HepG2 (cell line): ENCODE results near the gene CACNA1G. TPM values are rescaled to one million over a fixed set of nuclear protein-coding genes. Genes with fewer than 3 reads are reported as not detected.
A peak's percentile ranks its signal among the peaks of the same experiment; 100 is the strongest.

Experiments
- ADNP ChIP-seq: sonication (generic); formaldehyde crosslinking; IDR thresholded peaks from 2 replicates; pipeline ENCODE4 v1.4.0; 2020; ENCODE audit warnings: missing genetic modification reagents
- BORCS8-MEF2B ChIP-seq: sonication (generic); formaldehyde crosslinking; IDR thresholded peaks from 2 replicates; pipeline ENCODE4 v1.8.0; 2022; ENCODE audit warnings: mild to moderate bottlenecking, missing genetic modification reagents
- HBP1 ChIP-seq: IDR thresholded peaks from 2 replicates; pipeline ENCODE4 v1.6.1; 2016; ENCODE audit warnings: low read depth, control low read depth
- HOXD1 ChIP-seq: sonication (generic); formaldehyde crosslinking; IDR thresholded peaks from 2 replicates; pipeline ENCODE4 v1.5.0; 2020; ENCODE audit warnings: missing genetic modification reagents
- IKZF5 ChIP-seq: IDR thresholded peaks from 2 replicates; pipeline ENCODE4 v1.6.1; 2018; ENCODE audit warnings: missing genetic modification reagents, mild to moderate bottlenecking, missing compliant biosample characterization
- MATR3 ChIP-seq: sonication (generic); formaldehyde crosslinking; IDR thresholded peaks from 2 replicates; pipeline ENCODE4 v1.4.0; 2020; ENCODE audit warnings: missing genetic modification reagents
- NCOA1 ChIP-seq: sonication (generic); formaldehyde crosslinking; IDR thresholded peaks from 2 replicates; pipeline ENCODE4 v1.9.0; 2021; ENCODE audit warnings: missing genetic modification reagents
- NONO ChIP-seq, 2 experiments: fragments of 450-650 bp in 1 of 2; sonication (generic) in 1 of 2; formaldehyde crosslinking in 1 of 2; IDR thresholded peaks in 1 of 2; conservative IDR thresholded peaks in 1 of 2; 2 replicates each; pipeline versions ENCODE4 v1.6.1 to v1.8.0; 2017 to 2022; ENCODE audit warnings: mild to moderate bottlenecking in 1 of 2, missing genetic modification reagents in 1 of 2, moderate library complexity in 1 of 2
- NRL ChIP-seq: sonication (generic); formaldehyde crosslinking; IDR thresholded peaks from 2 replicates; pipeline ENCODE4 v1.5.0; 2020; ENCODE audit warnings: missing genetic modification reagents, mild to moderate bottlenecking, moderate library complexity, borderline replicate concordance
- PRDM15 ChIP-seq: sonication (generic); formaldehyde crosslinking; IDR thresholded peaks from 2 replicates; pipeline ENCODE4 v1.4.0; 2020; ENCODE audit warnings: missing genetic modification reagents
- TFAP4 ChIP-seq: sonication (generic); IDR thresholded peaks from 2 replicates; pipeline ENCODE4 v1.6.1; 2016; ENCODE audit warnings: low read depth, borderline replicate concordance
- ZHX2 ChIP-seq, 2 experiments: sonication (generic) in 1 of 2; formaldehyde crosslinking in 1 of 2; IDR thresholded peaks; 2 replicates each; pipeline versions ENCODE4 v1.6.1 to v1.9.0; 2014 to 2022; ENCODE audit warnings: antibody characterized with exemption in 1 of 2, borderline replicate concordance in 1 of 2, inconsistent platforms in 1 of 2, low read depth in 1 of 2, missing genetic modification reagents in 1 of 2
- ZKSCAN8 ChIP-seq: IDR thresholded peaks from 2 replicates; pipeline ENCODE4 v1.6.1; 2016; ENCODE audit warnings: borderline replicate concordance, missing genetic modification reagents, missing compliant biosample characterization
- polyA plus RNA-seq, 8 experiments: library from polyadenylated mRNA; depleted of rRNA in 3 of 8; stranded (reverse) in 7 of 8; unstranded in 1 of 8; fragments of >200 nt; fragmentation: Illumina TruSeq in 4 of 8; extraction: Trizol in 4 of 8; gene quantifications; 2 replicates each; pipeline versions ENCODE4 v1.2.1 to v1.2.3, GENCODE V29; 2011 to 2016; ENCODE audit warnings: low read depth in 4 of 8, missing spikeins in 1 of 8, mixed read lengths in 1 of 8; ENCODE audit not compliant: insufficient read depth in 1 of 8
- total RNA-seq, 5 experiments: library from RNA; depleted of rRNA; stranded (reverse); fragments of >200 nt; fragmentation: Illumina TruSeq; extraction: Trizol; gene quantifications; 2 replicates each; pipeline ENCODE4 v1.2.3, GENCODE V29; 2016; ENCODE audit warnings: low read depth in 1 of 5
- TF ChIP-seq, protein P1 (sequence below): sonication (generic); formaldehyde crosslinking; IDR thresholded peaks from 2 replicates; pipeline ENCODE4 v1.5.0; 2020; ENCODE audit warnings: missing genetic modification reagents, mild to moderate bottlenecking, borderline replicate concordance

CACNA1G gene
- total and polyA plus RNA-seq, 2 of the 13 experiments (the other 11 are each of a cell fraction or from before 2014, with no cell fraction given) = 0.02 TPM; not detected in 1

- TF ChIP-seq ZHX2 (IDR thresholded peaks at IDR 0.05; ENCODE audit: low read depth) (no peak), ZHX2 (CRISPR knock-in tag; IDR thresholded peaks at IDR 0.05; ENCODE audit: borderline replicate concordance) (no peak), TFAP4 (peak; percentile 49; the same call in 1 of the 2 replicates), PRDM15 (CRISPR knock-in tag) (no peak), BORCS8-MEF2B (no peak), HBP1 (CRISPR knock-in tag) (no peak), NONO (IDR thresholded peaks at IDR 0.05) (no peak), NONO (CRISPR knock-in tag; conservative IDR thresholded peaks at IDR 0.05) (no peak), ZKSCAN8 (CRISPR knock-in tag) (no peak), ADNP (CRISPR knock-in tag) (no peak), IKZF5 (CRISPR knock-in tag) (no peak), MATR3 (CRISPR knock-in tag) (no peak), NCOA1 (CRISPR knock-in tag) (no peak), NRL (CRISPR knock-in tag) (no peak), HOXD1 (no peak)
- TF ChIP-seq, protein P1, sequence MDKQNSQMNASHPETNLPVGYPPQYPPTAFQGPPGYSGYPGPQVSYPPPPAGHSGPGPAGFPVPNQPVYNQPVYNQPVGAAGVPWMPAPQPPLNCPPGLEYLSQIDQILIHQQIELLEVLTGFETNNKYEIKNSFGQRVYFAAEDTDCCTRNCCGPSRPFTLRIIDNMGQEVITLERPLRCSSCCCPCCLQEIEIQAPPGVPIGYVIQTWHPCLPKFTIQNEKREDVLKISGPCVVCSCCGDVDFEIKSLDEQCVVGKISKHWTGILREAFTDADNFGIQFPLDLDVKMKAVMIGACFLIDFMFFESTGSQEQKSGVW (CRISPR knock-in tag) = no peak
Observed at GRCh38 chr17:50532452-50533024, 28.0 kb upstream of the CACNA1G start, which contains the start of gene EPN3 (continued).
